GM12875 (cell line): Measurements from ENCODE around the gene GAA.
A peak's percentile ranks its signal among the peaks of the same experiment; 100 is the strongest.

Experiments used
- H3K4me3 ChIP-seq: one replicate; pipeline ENCODE4 v1.5.1; 2011; ENCODE audit warnings: low read depth, low read length, control low read depth
- CTCF ChIP-seq: IDR thresholded peaks from 2 replicates; pipeline ENCODE4 v1.5.1; 2011; ENCODE audit warnings: low read depth, mild to moderate bottlenecking, control low read depth, inconsistent platforms, low read length, moderate library complexity, borderline replicate concordance; ENCODE audit not compliant: insufficient read depth

GAA gene

GRCh38 chr17:80097844-80098691 is 3.3 kb upstream of the GAA start:
- no peak overlapping the region for H3K4me3 ChIP-seq
- no peak for TF ChIP-seq CTCF

GRCh38 chr17:80099291-80100034 is 1.9 kb upstream of the GAA start:
- no peak overlapping the region for H3K4me3 ChIP-seq
- no peak for TF ChIP-seq CTCF

GRCh38 chr17:80100035-80100323 is 1.4 kb upstream of the GAA start:
- no peak for TF ChIP-seq CTCF
- H3K4me3 ChIP-seq, result no peak overlapping the region

- peak overlapping the region; percentile 91 for H3K4me3 ChIP-seq
- TF ChIP-seq CTCF, result no peak
These were observed 724 bp downstream of the GAA start for GRCh38 chr17:80101946-80102663.

- no peak overlapping the region for H3K4me3 ChIP-seq
These were observed 1.5 kb downstream of the GAA start for GRCh38 chr17:80102664-80103448.

More at GRCh38 chr17:80102664-80103448, 1.5 kb downstream of the GAA start:
- no peak for TF ChIP-seq CTCF
